ENCODE measurements around the gene VSIG10L2.

Gene VSIG10L2

DNA sequence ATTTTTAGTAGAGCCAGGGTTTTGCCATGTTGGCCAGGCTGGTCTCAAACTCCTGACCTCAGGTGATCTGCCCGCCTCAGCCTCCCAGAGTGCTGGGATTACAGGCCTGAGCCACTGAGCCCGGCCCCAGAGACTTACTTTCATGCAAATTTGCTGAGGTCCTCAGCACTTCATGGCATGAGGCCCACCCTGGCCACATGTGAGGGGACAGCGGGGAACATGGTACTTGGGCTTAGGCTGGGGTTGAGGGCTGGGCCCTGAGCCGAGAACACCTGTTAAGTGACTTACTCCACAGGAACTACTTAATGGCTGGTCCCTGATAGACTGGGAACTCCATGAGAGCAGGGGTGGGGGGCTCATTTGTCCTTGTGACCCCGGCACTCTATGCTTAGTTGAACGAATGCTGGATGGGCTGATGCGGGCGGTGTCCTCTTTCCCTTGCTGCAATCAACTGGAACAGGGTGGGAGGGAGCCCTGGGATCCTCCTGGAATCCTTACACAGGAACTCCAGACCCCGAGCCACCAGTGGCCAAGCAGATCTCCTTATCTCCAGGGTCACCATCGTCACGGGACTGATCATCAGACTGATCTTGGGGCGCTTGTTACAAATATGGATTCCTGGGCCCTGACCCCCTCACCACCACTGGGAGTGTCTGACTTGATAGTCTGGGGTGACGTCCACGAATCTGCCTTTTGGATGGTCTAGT is 1.0 kb downstream of the VSIG10L2 start:
- TF ChIP-seq, protein P1, sequence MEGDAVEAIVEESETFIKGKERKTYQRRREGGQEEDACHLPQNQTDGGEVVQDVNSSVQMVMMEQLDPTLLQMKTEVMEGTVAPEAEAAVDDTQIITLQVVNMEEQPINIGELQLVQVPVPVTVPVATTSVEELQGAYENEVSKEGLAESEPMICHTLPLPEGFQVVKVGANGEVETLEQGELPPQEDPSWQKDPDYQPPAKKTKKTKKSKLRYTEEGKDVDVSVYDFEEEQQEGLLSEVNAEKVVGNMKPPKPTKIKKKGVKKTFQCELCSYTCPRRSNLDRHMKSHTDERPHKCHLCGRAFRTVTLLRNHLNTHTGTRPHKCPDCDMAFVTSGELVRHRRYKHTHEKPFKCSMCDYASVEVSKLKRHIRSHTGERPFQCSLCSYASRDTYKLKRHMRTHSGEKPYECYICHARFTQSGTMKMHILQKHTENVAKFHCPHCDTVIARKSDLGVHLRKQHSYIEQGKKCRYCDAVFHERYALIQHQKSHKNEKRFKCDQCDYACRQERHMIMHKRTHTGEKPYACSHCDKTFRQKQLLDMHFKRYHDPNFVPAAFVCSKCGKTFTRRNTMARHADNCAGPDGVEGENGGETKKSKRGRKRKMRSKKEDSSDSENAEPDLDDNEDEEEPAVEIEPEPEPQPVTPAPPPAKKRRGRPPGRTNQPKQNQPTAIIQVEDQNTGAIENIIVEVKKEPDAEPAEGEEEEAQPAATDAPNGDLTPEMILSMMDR (IDR thresholded peaks at IDR 0.05; ENCODE audit: control insufficient read depth, insufficient read depth, low read depth, low read length, missing control alignments), result no peak
- no peak for DNase-seq (ENCODE audit: low read depth)
- H3K4me3 ChIP-seq (ENCODE audit: control insufficient read depth, low read depth, low read length), result no peak overlapping the region

DNA sequence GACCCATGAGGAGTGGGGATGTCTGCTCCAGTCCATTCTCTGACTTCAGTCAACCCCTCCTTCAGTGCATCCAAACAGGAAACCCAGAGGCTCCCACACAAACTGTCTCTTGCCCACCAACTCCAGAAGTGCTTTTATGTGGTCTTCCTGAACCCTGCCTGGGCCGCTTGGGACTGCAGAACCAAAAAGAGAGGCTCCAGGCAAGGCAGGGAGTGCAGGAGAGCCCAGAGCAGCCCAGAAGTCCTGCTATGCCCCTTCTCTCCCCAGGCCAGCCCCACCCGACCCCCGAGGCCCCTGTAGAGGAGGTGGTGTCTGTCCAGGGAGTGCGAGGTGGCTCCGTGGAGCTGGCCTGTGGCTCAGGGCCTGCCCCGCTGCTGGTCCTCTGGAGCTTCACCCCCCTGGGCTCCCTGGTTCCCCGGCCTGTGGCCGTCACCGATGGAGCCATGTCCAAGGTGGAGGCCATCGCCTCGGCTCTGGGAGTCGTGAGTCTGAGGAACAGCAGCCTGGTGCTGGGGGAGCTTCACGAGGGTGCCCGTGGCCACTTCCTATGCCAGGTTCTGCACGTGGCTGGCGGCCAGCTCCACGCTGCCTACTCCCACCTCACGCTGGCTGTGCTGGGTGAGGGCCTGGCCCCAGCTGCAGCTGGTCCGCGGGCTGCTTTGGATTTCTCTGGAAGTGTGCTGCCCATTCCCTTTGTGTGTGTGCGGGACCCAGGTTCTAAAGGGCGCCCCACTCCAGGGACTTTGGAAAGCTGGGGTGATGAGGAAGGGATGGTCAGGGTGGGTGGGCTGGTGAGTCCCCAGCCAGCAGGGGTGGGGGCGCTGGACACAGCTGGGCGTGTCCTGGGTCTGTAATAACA is 1.8 kb downstream of the VSIG10L2 start:
- H3K4me3 ChIP-seq (ENCODE audit: control insufficient read depth, low read depth, low read length), result no peak overlapping the region
- TF ChIP-seq, protein P1 (IDR thresholded peaks at IDR 0.05; ENCODE audit: control insufficient read depth, insufficient read depth, low read depth, low read length, missing control alignments), result no peak

DNA sequence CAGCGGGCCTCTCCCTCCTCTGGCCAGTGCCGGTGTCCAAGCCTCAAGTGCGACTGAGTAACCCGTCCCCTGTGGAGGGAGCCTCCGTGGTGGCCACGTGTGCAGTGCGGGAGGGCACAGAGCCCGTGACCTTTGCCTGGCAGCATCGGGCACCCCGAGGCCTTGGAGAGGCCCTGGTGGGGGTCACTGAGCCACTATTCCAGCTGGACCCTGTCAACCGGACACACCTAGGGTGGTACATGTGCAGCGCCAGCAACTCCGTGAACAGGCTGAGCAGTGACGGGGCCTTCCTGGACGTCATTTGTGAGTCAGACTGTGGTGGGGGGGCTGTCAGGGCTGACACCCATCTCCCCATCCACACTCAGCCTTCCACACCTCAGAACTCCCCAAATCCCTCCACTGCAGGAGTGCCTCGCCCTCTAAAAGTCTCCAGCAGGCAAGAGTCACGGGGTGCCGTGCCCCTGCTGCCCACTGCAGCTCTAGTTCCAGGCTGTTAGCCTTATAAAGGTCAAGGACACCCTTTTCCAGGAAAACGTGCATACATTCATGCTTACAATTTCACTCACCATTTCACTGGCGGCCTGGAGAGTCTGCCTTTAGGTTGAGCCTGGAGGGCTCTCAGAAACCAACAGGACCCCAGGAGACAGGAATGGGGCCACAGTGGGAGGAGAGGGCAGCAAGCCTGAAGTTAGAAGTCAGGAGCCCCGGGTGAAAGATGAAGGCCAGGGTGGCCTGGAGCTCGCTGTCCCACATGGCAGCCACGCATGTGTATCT is 2.6 kb downstream of the VSIG10L2 start:
- DNase-seq (ENCODE audit: low read depth), result no peak
- TF ChIP-seq, protein P1 (IDR thresholded peaks at IDR 0.05; ENCODE audit: control insufficient read depth, insufficient read depth, low read depth, low read length, missing control alignments), result no peak
- H3K4me3 ChIP-seq (ENCODE audit: control insufficient read depth, low read depth, low read length), result no peak overlapping the region

More for the DNA sequence above, 1.8 kb downstream of the VSIG10L2 start:
- DNase-seq (ENCODE audit: low read depth), result no peak

DNA sequence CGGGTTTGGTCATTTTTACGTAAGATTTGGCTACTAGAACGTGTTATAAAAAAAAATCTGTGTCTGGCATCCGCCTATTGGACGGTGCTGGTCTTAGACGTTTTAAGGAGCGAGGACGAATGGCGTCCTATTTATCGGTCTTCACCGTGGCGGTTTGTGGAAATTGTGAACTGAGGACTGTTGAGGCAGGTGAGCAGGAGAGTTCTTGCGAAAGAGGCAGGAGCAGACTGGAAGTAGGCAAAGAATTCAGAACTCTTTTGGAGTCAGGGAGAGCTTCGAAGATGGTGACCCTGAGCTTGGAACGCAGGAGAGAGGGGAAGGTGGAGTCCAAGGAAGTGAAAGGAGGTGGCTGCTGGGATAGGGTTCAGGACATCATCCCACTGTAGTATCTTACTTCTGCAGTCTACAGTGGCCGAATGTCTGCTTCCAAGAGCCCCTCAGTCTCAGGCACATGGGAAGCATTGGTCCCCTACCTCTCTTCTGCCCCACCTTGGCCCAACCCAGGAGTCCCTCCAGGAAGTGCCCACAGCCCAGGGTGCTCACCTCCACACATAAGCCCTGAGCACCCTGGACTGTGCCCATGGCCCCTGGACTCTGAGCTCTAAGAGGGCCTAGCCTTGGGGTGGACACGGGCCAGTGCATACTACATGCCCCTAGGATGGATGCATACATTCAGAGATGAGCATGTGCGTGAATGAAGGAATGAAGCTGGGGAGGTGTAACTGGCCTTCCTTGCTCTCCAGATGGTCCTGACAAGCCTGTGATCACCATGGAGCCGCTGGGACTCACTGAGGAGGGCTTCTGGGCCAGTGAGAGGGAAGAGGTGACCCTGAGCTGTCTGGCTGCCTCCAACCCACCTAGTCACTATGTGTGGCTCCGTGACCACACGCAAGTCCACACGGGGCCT is 3.7 kb downstream of the VSIG10L2 start:
- H3K4me3 ChIP-seq (ENCODE audit: control insufficient read depth, low read depth, low read length), result no peak overlapping the region
- TF ChIP-seq, protein P1 (IDR thresholded peaks at IDR 0.05; ENCODE audit: control insufficient read depth, insufficient read depth, low read depth, low read length, missing control alignments), result no peak
- DNase-seq (ENCODE audit: low read depth), result no peak

DNA sequence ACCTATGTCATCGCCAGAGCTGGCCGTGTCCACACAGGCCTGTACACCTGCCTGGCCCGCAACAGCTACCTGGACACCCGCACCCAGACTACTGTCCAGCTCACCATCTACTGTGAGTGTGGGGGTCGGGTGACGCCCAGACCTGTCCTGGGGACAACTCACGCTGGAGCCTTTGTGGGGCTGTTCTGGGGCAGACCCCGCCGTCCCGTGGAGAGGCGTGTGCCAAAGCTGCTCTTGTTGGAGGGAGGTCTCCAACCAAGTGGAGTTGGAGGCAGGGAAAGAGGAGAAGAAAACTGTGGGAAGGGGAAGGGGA is 4.3 kb downstream of the VSIG10L2 start:
- no peak overlapping the region for H3K4me3 ChIP-seq (ENCODE audit: control insufficient read depth, low read depth, low read length)
- DNase-seq (ENCODE audit: low read depth), result no peak
- TF ChIP-seq, protein P1 (IDR thresholded peaks at IDR 0.05; ENCODE audit: control insufficient read depth, insufficient read depth, low read depth, low read length, missing control alignments), result no peak

Data from AG09309 (cell line).